Measurements from ENCODE around the gene CIAO2B.

Gene CIAO2B

DNA sequence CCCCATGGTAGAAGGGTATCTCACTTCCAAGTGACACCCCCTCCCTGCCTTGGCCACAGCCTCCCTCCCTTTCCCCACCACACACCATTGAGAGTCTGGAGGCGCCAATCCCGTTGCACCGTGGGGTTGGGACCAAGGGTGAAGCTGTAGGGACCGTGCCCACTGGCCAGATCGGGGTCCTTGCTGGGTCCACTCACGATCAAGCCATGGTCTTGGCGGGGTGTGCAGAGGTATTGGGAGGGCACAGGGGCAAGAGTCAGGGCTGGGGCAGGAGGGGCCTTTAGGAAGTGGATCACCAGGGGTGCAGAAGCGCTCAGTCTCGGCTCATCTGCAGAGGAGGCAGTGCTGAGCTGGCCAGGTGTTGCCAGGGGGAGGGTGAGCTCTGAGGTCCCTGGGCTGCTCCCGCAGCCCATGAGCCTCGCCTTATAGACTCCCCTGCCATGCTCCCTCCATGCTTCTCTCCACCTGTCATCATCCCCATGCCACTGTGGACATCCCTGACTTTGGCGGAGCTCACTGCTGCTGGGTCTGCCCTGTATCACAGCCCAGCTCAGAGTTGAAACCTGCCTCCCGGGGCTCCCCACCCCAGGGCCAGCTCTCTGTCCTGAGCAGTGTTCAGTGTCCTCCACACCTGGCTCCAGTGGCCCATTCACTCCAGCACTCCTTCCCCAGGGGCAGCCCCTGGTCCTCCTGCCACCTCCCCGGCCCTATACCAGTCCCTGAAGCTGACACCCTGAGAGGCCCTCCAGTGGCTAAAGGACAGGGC lies 23.8 kb downstream of the CIAO2B start:
- ATAC-seq, result peak; percentile 13; the same call in 2 of the 3 replicates
- TF ChIP-seq ESRRG (CRISPR knock-in tag; IDR thresholded peaks at IDR 0.05) (no peak), ARNTL (CRISPR knock-in tag; IDR thresholded peaks at IDR 0.05; ENCODE audit: borderline replicate concordance, low read depth) (no peak), ZFP3 (CRISPR knock-in tag; IDR thresholded peaks at IDR 0.05) (no peak), PPARA (CRISPR knock-in tag; IDR thresholded peaks at IDR 0.05; ENCODE audit: borderline replicate concordance) (no peak), ZFP30 (CRISPR knock-in tag; IDR thresholded peaks at IDR 0.05) (no peak), BACH2 (CRISPR knock-in tag; IDR thresholded peaks at IDR 0.05; ENCODE audit: borderline replicate concordance) (no peak), ZNF565 (CRISPR knock-in tag; conservative IDR thresholded peaks at IDR 0.05; ENCODE audit: low read depth) (no peak), CSRNP3 (CRISPR knock-in tag; IDR thresholded peaks at IDR 0.05) (no peak), CREB5 (CRISPR knock-in tag; IDR thresholded peaks at IDR 0.05; ENCODE audit: low read depth) (no peak), SNAI2 (CRISPR knock-in tag; IDR thresholded peaks at IDR 0.05) (no peak), TOX (CRISPR knock-in tag; IDR thresholded peaks at IDR 0.05; ENCODE audit: borderline replicate concordance) (no peak), TCF4 (CRISPR knock-in tag; IDR thresholded peaks at IDR 0.05; ENCODE audit: borderline replicate concordance) (no peak), TSHZ2 (CRISPR knock-in tag; IDR thresholded peaks at IDR 0.05) (no peak)
- TF ChIP-seq, protein P1, sequence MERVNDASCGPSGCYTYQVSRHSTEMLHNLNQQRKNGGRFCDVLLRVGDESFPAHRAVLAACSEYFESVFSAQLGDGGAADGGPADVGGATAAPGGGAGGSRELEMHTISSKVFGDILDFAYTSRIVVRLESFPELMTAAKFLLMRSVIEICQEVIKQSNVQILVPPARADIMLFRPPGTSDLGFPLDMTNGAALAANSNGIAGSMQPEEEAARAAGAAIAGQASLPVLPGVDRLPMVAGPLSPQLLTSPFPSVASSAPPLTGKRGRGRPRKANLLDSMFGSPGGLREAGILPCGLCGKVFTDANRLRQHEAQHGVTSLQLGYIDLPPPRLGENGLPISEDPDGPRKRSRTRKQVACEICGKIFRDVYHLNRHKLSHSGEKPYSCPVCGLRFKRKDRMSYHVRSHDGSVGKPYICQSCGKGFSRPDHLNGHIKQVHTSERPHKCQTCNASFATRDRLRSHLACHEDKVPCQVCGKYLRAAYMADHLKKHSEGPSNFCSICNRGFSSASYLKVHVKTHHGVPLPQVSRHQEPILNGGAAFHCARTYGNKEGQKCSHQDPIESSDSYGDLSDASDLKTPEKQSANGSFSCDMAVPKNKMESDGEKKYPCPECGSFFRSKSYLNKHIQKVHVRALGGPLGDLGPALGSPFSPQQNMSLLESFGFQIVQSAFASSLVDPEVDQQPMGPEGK (CRISPR knock-in tag; IDR thresholded peaks at IDR 0.05; ENCODE audit: borderline replicate concordance), result no peak

DNA sequence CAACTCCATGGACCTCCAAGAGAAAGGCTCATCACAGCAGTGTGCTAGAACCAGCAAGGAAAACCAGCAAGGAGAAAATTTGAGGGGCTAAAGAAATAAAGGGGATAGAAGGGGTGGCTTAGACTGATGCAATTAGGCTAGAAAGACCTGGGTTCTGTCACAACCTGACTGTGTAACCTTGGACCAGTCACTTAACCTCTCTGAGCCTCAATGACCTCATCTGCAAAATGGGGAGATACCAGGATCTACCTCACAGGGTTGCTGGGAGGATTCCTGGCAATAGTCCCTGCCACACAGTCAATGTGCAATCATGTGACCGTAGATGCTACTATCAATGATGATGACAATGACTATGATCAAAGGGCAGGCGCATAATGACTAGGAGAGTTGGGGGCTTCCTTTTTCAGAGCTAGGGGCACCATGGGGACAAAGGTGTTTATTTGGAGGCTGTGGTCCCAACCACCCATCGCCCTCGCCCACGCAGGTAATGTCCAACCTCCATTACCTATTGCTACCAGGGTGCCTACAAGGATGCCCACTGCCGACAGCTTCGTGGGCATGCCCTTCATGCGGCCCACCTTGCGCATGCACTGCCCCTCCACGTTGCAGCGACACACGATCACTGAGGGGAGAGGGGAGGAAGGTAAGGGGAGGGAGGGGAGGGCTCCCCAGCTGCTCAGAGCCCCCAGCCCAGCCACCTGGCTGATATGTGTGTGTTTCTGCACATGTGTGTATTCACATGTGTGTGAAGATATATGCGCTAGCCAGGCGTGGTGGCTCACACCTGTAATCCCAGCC lies 25.2 kb downstream of the CIAO2B start:
- ATAC-seq, result no peak
- TF ChIP-seq ZC3H10 (CRISPR knock-in tag; IDR thresholded peaks at IDR 0.05), result no peak
- no peak for TF ChIP-seq ESRRG (CRISPR knock-in tag; IDR thresholded peaks at IDR 0.05)
- no peak for TF ChIP-seq TCF4 (CRISPR knock-in tag; IDR thresholded peaks at IDR 0.05; ENCODE audit: borderline replicate concordance)
- TF ChIP-seq ZNF8 (CRISPR knock-in tag; IDR thresholded peaks at IDR 0.05), result no peak
- TF ChIP-seq, protein P1 (CRISPR knock-in tag; IDR thresholded peaks at IDR 0.05; ENCODE audit: borderline replicate concordance), result no peak
- TF ChIP-seq ZFP3 (CRISPR knock-in tag; IDR thresholded peaks at IDR 0.05), result no peak
- no peak for TF ChIP-seq OSR1 (CRISPR knock-in tag; IDR thresholded peaks at IDR 0.05)
- TF ChIP-seq ZNF70 (CRISPR knock-in tag; IDR thresholded peaks at IDR 0.05), result no peak
- no peak for TF ChIP-seq ARNTL (CRISPR knock-in tag; IDR thresholded peaks at IDR 0.05; ENCODE audit: borderline replicate concordance, low read depth)
- TF ChIP-seq ZNF565 (CRISPR knock-in tag; conservative IDR thresholded peaks at IDR 0.05; ENCODE audit: low read depth), result no peak
- TF ChIP-seq ZFP30 (CRISPR knock-in tag; IDR thresholded peaks at IDR 0.05), result no peak
- TF ChIP-seq CSRNP3 (CRISPR knock-in tag; IDR thresholded peaks at IDR 0.05), result no peak
